Neural progenitor cell (in vitro differentiated cells): ENCODE measurements around the gene NQO2.

Experiments used
- EZH2 ChIP-seq: fragments of 200-600 bp; sonication (generic); IDR thresholded peaks from 2 replicates; pipeline ENCODE4 v1.6.1; 2017; ENCODE audit warnings: antibody characterized with exemption, mild to moderate bottlenecking, moderate library complexity
- TF ChIP-seq, protein P1 (sequence below): fragments of 200-600 bp; sonication (generic); IDR thresholded peaks from 2 replicates; pipeline ENCODE4 v1.5.1; 2017; ENCODE audit warnings: antibody characterized with exemption, mild to moderate bottlenecking

DNA sequence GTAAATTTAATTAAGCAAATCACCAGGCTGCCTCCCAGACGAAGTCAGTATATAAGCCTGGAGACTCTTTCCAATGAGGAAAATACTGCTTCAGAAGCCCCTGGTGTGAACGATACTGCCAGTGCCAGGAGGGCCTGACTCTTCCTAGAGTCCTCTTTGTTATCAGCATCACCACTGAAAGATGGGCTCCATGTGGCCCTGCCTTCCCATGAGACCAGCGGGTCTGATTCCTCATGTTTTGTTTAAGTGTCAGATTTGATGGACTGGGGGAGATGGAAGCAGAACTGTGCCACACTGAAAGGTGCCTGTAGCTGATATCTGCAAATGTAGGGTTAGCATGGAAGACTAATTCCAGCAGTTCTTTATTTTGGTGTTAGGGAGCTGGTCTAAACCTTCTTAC is 7.9 kb downstream of the NQO2 start:
- TF ChIP-seq EZH2, result no peak
- TF ChIP-seq, protein P1, sequence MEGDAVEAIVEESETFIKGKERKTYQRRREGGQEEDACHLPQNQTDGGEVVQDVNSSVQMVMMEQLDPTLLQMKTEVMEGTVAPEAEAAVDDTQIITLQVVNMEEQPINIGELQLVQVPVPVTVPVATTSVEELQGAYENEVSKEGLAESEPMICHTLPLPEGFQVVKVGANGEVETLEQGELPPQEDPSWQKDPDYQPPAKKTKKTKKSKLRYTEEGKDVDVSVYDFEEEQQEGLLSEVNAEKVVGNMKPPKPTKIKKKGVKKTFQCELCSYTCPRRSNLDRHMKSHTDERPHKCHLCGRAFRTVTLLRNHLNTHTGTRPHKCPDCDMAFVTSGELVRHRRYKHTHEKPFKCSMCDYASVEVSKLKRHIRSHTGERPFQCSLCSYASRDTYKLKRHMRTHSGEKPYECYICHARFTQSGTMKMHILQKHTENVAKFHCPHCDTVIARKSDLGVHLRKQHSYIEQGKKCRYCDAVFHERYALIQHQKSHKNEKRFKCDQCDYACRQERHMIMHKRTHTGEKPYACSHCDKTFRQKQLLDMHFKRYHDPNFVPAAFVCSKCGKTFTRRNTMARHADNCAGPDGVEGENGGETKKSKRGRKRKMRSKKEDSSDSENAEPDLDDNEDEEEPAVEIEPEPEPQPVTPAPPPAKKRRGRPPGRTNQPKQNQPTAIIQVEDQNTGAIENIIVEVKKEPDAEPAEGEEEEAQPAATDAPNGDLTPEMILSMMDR, result no peak
